Right lobe of liver (tissue), 6 donors: Measurements from ENCODE around the gene SH3BP4. TPM values are rescaled to one million over a fixed set of nuclear protein-coding genes. Genes with fewer than 3 reads are reported as not detected.

ENCODE experiments used
- ATAC-seq, 4 donors: fragments of 200-7000 bp; cut with Tn5 transposase; one replicate each; pipeline ENCODE4 v1.9.1; 2020; ENCODE audit warnings: mild to moderate bottlenecking in 4 of 4, moderate library complexity in 4 of 4
- DNase-seq, 3 donors: peaks; one replicate each; pipeline ENCODE4 v3.0.0-alpha.2; 2020
- H3K27ac ChIP-seq, 3 donors: fragments of 200-600 bp; one replicate each; pipeline ENCODE4 v1.8.0; 2022
- H3K27me3 ChIP-seq, 2 donors: fragments of 200-600 bp; one replicate each; pipeline ENCODE4 v1.8.0; 2022
- H3K36me3 ChIP-seq, 4 donors: fragments of 200-600 bp; sonication (generic) in 1 of 4; one replicate each; pipeline versions ENCODE4 v1.5.1 to v1.8.0; 2017 to 2022; ENCODE audit warnings: control low read depth in 1 of 4
- H3K4me1 ChIP-seq, 4 donors: fragments of 200-600 bp; sonication (generic) in 1 of 4; one replicate each; pipeline versions ENCODE4 v1.5.1 to v1.8.0; 2017 to 2022; ENCODE audit warnings: control low read depth in 1 of 4
- H3K4me3 ChIP-seq, 3 donors: fragments of 200-600 bp; one replicate each; pipeline ENCODE4 v1.8.0; 2022
- H3K9me3 ChIP-seq, 4 donors: fragments of 200-600 bp; sonication (generic) in 1 of 4; one replicate each; pipeline versions ENCODE4 v1.5.1 to v1.8.0; 2017 to 2022; ENCODE audit warnings: control low read depth in 1 of 4
- POLR2A ChIP-seq: fragments of 450-650 bp; IDR thresholded peaks from one replicate; pipeline ENCODE4 v1.6.1; 2017; ENCODE audit warnings: antibody characterized with exemption, mild to moderate bottlenecking
- WGBS: methylation state at CpG from one replicate; pipeline ENCODE4 v1.1.6; 2018; ENCODE audit warnings: low coverage, low lambda C conversion rate; ENCODE audit not compliant: insufficient coverage; ENCODE audit errors: missing lambda C conversion rate; 5-methylcytosine and 5-hydroxymethylcytosine counted together
- intact Hi-C, 2 donors: fragments of 100-400 bp; cut with DNase I; formaldehyde crosslinking; loops; one replicate each; pipeline versions ENCODE4 v1.11.2 to v1.14.1; 2022
- total RNA-seq, 6 experiments: library from RNA; depleted of rRNA in 2 of 6; stranded (reverse); fragments of >200 nt in 2 of 6; fragmentation: NEBNext Ultra II Directional in 3 of 6; extraction: Animal tissue kit (Norgen Biotek cat#: 25700) in 3 of 6; gene quantifications; one replicate each; pipeline versions ENCODE4 v1.1.0 to v1.2.4, GENCODE V29; 2016 to 2023
- TF ChIP-seq, protein P1 (sequence below), 4 donors: fragments of 200-600 bp in 3 of 4; fragments of 450-650 bp in 1 of 4; IDR thresholded peaks; one replicate each; pipeline versions ENCODE4 v1.5.1 to v1.8.0; 2016 to 2022; ENCODE audit warnings: antibody characterized with exemption in 4 of 4, mild to moderate bottlenecking in 2 of 4
- donor health status: DM: no; HTN: yes; CAD: no.
- donor health status: DM: no; HTN: no; CAD: no.
- donor health status: DM: no; HTN: no; CAD: no.
- donor health status: DM: no; HTN: yes; CAD: no.
- donor health status: DM: no; HTN: yes; CAD: no.

SH3BP4 gene
- total RNA-seq, 6 experiments from 2014 or later = 18.8 to 30.4 (median 26.3) TPM

- H3K27me3 ChIP-seq = no peaks in the 10 kb centered on the region
- no peak for DNase-seq
Observed at GRCh38 chr2:234963773-234964615, 12.2 kb downstream of the SH3BP4 start.

GRCh38 chr2:234964631-234965461 is 13.0 kb downstream of the SH3BP4 start:
- ATAC-seq = no peak
- no peak for DNase-seq
- 59% methylated on average over 7 of the region's 18 CpGs for WGBS

More at GRCh38 chr2:234963773-234964615, 12.2 kb downstream of the SH3BP4 start:
- WGBS = 48% methylated on average over 7 of the region's 11 CpGs
- intact Hi-C loops = no loop called here
- TF ChIP-seq, protein P1, sequence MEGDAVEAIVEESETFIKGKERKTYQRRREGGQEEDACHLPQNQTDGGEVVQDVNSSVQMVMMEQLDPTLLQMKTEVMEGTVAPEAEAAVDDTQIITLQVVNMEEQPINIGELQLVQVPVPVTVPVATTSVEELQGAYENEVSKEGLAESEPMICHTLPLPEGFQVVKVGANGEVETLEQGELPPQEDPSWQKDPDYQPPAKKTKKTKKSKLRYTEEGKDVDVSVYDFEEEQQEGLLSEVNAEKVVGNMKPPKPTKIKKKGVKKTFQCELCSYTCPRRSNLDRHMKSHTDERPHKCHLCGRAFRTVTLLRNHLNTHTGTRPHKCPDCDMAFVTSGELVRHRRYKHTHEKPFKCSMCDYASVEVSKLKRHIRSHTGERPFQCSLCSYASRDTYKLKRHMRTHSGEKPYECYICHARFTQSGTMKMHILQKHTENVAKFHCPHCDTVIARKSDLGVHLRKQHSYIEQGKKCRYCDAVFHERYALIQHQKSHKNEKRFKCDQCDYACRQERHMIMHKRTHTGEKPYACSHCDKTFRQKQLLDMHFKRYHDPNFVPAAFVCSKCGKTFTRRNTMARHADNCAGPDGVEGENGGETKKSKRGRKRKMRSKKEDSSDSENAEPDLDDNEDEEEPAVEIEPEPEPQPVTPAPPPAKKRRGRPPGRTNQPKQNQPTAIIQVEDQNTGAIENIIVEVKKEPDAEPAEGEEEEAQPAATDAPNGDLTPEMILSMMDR (IDR thresholded peaks at IDR 0.05) = no peak
- TF ChIP-seq POLR2A = no peak
- H3K4me3 ChIP-seq = no peak overlapping the region
- H3K27ac ChIP-seq = no peak overlapping the region
- peaks cover 0 to 7% (median 0%) of the 10 kb centered on the region in 4 donors for H3K4me1 ChIP-seq
- no peaks in the 10 kb centered on the region for H3K36me3 ChIP-seq
- no peaks in the 10 kb centered on the region for H3K9me3 ChIP-seq
- ATAC-seq = peak in 2 of 4 donors; percentile 40 to 50

DNA sequence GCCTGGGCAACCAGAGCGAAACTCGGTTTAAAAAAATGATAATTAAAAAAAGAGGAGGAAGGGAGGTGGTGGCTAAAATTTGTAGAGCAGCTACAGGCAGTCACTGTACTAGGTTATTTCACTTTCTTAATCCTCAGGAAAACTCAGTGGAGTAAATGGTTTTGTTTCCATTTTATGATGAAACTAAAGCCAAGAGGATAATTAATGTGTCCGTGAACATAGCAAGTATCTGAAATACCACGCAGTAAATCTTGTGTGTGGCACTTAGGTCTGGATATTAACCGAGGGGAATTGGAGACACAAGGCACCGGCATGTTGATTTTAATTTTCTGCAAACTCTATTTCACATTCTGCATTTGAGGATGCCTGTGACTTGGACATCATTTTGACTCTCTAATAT is 14.5 kb downstream of the SH3BP4 start:
- no peaks in the 10 kb centered on the region for H3K9me3 ChIP-seq
- no peak for ATAC-seq
- no peaks in the 10 kb centered on the region for H3K36me3 ChIP-seq
- peaks cover 0 to 7% (median 0%) of the 10 kb centered on the region in 4 donors for H3K4me1 ChIP-seq
- intact Hi-C loops = no loop called here
- no peak for TF ChIP-seq POLR2A
- TF ChIP-seq, protein P1 (IDR thresholded peaks at IDR 0.05) = no peak
- no peak overlapping the region for H3K4me3 ChIP-seq
- no peak for DNase-seq
- no peak overlapping the region for H3K27ac ChIP-seq
- 85% methylated on average over 6 of the region's 6 CpGs for WGBS
- no peaks in the 10 kb centered on the region for H3K27me3 ChIP-seq

More at GRCh38 chr2:234964631-234965461, 13.0 kb downstream of the SH3BP4 start:
- Histone ChIP-seq H3K4me3 (no peak overlapping the region), H3K27me3 (no peaks in the 10 kb centered on the region), H3K9me3 (no peaks in the 10 kb centered on the region), H3K27ac (no peak overlapping the region), H3K36me3 (no peaks in the 10 kb centered on the region), H3K4me1 (peaks cover 0 to 7% (median 0%) of the 10 kb centered on the region in 4 donors)
- no peak for TF ChIP-seq POLR2A
- TF ChIP-seq, protein P1 (IDR thresholded peaks at IDR 0.05) = no peak
- intact Hi-C loops = no loop called here

- DNase-seq = no peak
- no peaks in the 10 kb centered on the region for H3K36me3 ChIP-seq
- intact Hi-C loops = no loop called here
- no peak overlapping the region for H3K4me3 ChIP-seq
- 94% methylated on average over 5 of the region's 14 CpGs for WGBS
- peaks cover 0 to 7% (median 0%) of the 10 kb centered on the region in 4 donors for H3K4me1 ChIP-seq
- H3K27ac ChIP-seq = no peak overlapping the region
- no peak for ATAC-seq
- TF ChIP-seq, protein P1 (IDR thresholded peaks at IDR 0.05) = no peak
- TF ChIP-seq POLR2A = no peak
- no peaks in the 10 kb centered on the region for H3K9me3 ChIP-seq
- H3K27me3 ChIP-seq = no peaks in the 10 kb centered on the region
Observed at GRCh38 chr2:234967201-234967869, 15.5 kb downstream of the SH3BP4 start.
